K562 (cell line): ENCODE results near the gene CCDC117. TPM values are rescaled to one million over a fixed set of nuclear protein-coding genes. Genes with fewer than 3 reads are reported as not detected.

Experiments used
- ATAC-seq: fragments of 200-7000 bp; cut with Tn5 transposase; 3 replicates; pipeline ENCODE4 v1.9.1; 2020; ENCODE audit warnings: moderate library complexity
- BruUV-seq: library from RNA; stranded (reverse); fragments of 400-500 nt; replicated peaks from 2 replicates; lab custom pipeline; 2021; lab: Mats Ljungman, UMichigan
- CTCF ChIA-PET: fragments of 300-600 bp; formaldehyde crosslinking; extraction: SDS; loops from one replicate; lab custom pipeline; 2021; ENCODE audit warnings: low intra/inter-chr PET ratio; lab: Yijun Ruan, JAX
- POLR2A ChIA-PET: fragments of 300-600, 350-650 bp; sonication (Branson Sonifier 250); formaldehyde crosslinking; extraction: SDS; loops from one replicate; lab custom pipeline; 2021; ENCODE audit warnings: antibody characterized with exemption, inconsistent platforms; lab: Yijun Ruan, JAX
- DNase-seq, 4 experiments: peaks; one replicate each; pipeline versions ENCODE4 v3.0.0 to v3.0.0-alpha.2; 2011 to 2018; ENCODE audit warnings: low spot score in 3 of 4, mixed read lengths in 3 of 4; ENCODE audit errors: extremely low read depth in 1 of 4
- FAIRE-seq: peaks from 2 replicates; lab custom pipeline; 2011; peaks lifted over from hg19 to GRCh38; lab: Jason Lieb, UNC
- H2AFZ ChIP-seq: 2 replicates; pipeline ENCODE4 v1.6.0; 2011; ENCODE audit warnings: low read depth, low read length, control low read depth, inconsistent platforms
- H3K27ac ChIP-seq: fragments of 200-600 bp; 3 replicates; pipeline ENCODE4 v1.8.0; 2011; ENCODE audit warnings: low read depth, mild to moderate bottlenecking, control low read depth, inconsistent platforms, low read length, moderate library complexity, mixed read lengths; ENCODE audit errors: extremely low read depth
- H3K27me3 ChIP-seq, 2 experiments: fragments of 300-600 bp in 1 of 2; 2 replicates in 1 of 2; 3 replicates in 1 of 2; pipeline versions ENCODE4 v1.6.0 to v1.8.0; 2011; ENCODE audit warnings: inconsistent platforms in 2 of 2, low read length in 2 of 2, mild to moderate bottlenecking in 1 of 2, mixed read lengths in 1 of 2, moderate library complexity in 1 of 2; ENCODE audit not compliant: control insufficient read depth in 2 of 2, insufficient read depth in 2 of 2
- H3K36me3 ChIP-seq: fragments of 300-600 bp; 3 replicates; pipeline ENCODE4 v1.8.0; 2011; ENCODE audit warnings: mild to moderate bottlenecking, low read length, inconsistent platforms; ENCODE audit not compliant: control insufficient read depth, insufficient read depth
- H3K4me1 ChIP-seq, 2 experiments: fragments of 200-600 bp in 1 of 2; replicated peaks in 1 of 2; 2 replicates in 1 of 2; 3 replicates in 1 of 2; pipeline versions ENCODE4 v1.5.1 to v1.8.0; 2011; ENCODE audit warnings: inconsistent platforms in 2 of 2, low read length in 2 of 2, mild to moderate bottlenecking in 1 of 2, mixed read lengths in 1 of 2, moderate library complexity in 1 of 2; ENCODE audit not compliant: control insufficient read depth in 2 of 2, insufficient read depth in 2 of 2
- H3K4me2 ChIP-seq: 2 replicates; pipeline ENCODE4 v1.6.1; 2011; ENCODE audit warnings: low read length, control low read depth, inconsistent platforms, mixed read lengths; ENCODE audit not compliant: insufficient read depth
- H3K4me3 ChIP-seq: fragments of 200-600 bp; sonication (generic), shearing (Covaris generic); 2 replicates; pipeline ENCODE4 v1.5.1; 2016; ENCODE audit warnings: control low read depth, inconsistent platforms
- H3K79me2 ChIP-seq: fragments of 200-600 bp; 3 replicates; pipeline ENCODE4 v1.8.0; 2011; ENCODE audit warnings: low read length, inconsistent platforms; ENCODE audit not compliant: control insufficient read depth, insufficient read depth
- H3K9ac ChIP-seq, 2 experiments: 2 replicates each; pipeline versions ENCODE4 v1.6.0 to v1.6.1; 2011; ENCODE audit warnings: low read depth in 2 of 2, low read length in 2 of 2, control low read depth in 1 of 2, inconsistent platforms in 1 of 2, mild to moderate bottlenecking in 1 of 2, mixed read lengths in 1 of 2; ENCODE audit not compliant: insufficient read depth in 1 of 2
- H3K9me1 ChIP-seq: one replicate; pipeline ENCODE4 v1.6.0; 2011; ENCODE audit warnings: inconsistent platforms, mild to moderate bottlenecking, low read length, moderate library complexity; ENCODE audit not compliant: control insufficient read depth, insufficient read depth
- H3K9me3 ChIP-seq: replicated peaks from 2 replicates; pipeline ENCODE4 v1.5.1; 2011; ENCODE audit warnings: low read depth, low read length, inconsistent platforms; ENCODE audit not compliant: control insufficient read depth, insufficient read depth
- H4K20me1 ChIP-seq: replicated peaks from 2 replicates; pipeline ENCODE4 v1.6.1; 2011; ENCODE audit warnings: low read length, inconsistent platforms, mixed read lengths; ENCODE audit not compliant: control insufficient read depth, insufficient read depth
- DACH1 ChIP-seq: fragments of 450-650 bp; IDR thresholded peaks from 2 replicates; pipeline ENCODE4 v1.6.1; 2018; ENCODE audit not compliant: partially characterized antibody
- FOS ChIP-seq: IDR thresholded peaks from 3 replicates; pipeline ENCODE4 v1.6.1; 2011; ENCODE audit not compliant: insufficient read length; ENCODE audit errors: extremely low read depth
- NFYB ChIP-seq: IDR thresholded peaks from 2 replicates; pipeline ENCODE4 v1.6.1; 2011; ENCODE audit warnings: mild to moderate bottlenecking, moderate library complexity; ENCODE audit not compliant: insufficient read length; ENCODE audit errors: extremely low read depth
- NR4A1 ChIP-seq, 2 experiments: fragments of 250-450 bp in 1 of 2; fragments of 450-650 bp in 1 of 2; sonication (Bioruptor Pico) in 1 of 2; IDR thresholded peaks; 2 replicates each; pipeline versions ENCODE4 v1.4.0 to v1.6.1; 2016 to 2020; ENCODE audit warnings: mild to moderate bottlenecking in 2 of 2, missing compliant biosample characterization in 1 of 2, missing genetic modification characterization in 1 of 2, moderate library complexity in 1 of 2
- RBM25 ChIP-seq: fragments of 200-400 bp; formaldehyde crosslinking; IDR thresholded peaks from 2 replicates; pipeline ENCODE4 v1.6.1; 2018; ENCODE audit warnings: low read length, low read depth, moderate library complexity; ENCODE audit not compliant: severe bottlenecking
- SNIP1 ChIP-seq: fragments of 450-650 bp; IDR thresholded peaks from 2 replicates; pipeline ENCODE4 v1.7.1; 2017; ENCODE audit warnings: low read depth, mild to moderate bottlenecking
- SRF ChIP-seq, 2 experiments: fragments of 250-450, 450-650 bp in 1 of 2; sonication (Bioruptor Pico) in 1 of 2; sonication (generic) in 1 of 2; formaldehyde crosslinking; IDR thresholded peaks; 2 replicates each; pipeline versions ENCODE4 v1.5.0 to v1.5.1; 2020 to 2022; ENCODE audit warnings: mild to moderate bottlenecking in 1 of 2, missing genetic modification reagents in 1 of 2
- TSHZ1 ChIP-seq: fragments of 250-450 bp; sonication (Bioruptor Pico); IDR thresholded peaks from 2 replicates; pipeline ENCODE4 v1.4.0; 2020; ENCODE audit warnings: mild to moderate bottlenecking, moderate library complexity
- ZNF12 ChIP-seq: sonication (generic); formaldehyde crosslinking; IDR thresholded peaks from 2 replicates; pipeline ENCODE4 v1.4.0; 2020; ENCODE audit warnings: mild to moderate bottlenecking, missing genetic modification reagents
- ZNF316 ChIP-seq: fragments of 450-650 bp; IDR thresholded peaks from 2 replicates; pipeline ENCODE4 v1.6.1; 2016
- WGBS: fragments of 100-300 bp; shearing (Covaris generic); methylation state at CpG from one replicate; pipeline ENCODE4 v1.1.6; 2016; ENCODE audit warnings: low coverage, mixed read lengths; ENCODE audit not compliant: insufficient coverage; ENCODE audit errors: missing lambda C conversion rate; 5-methylcytosine and 5-hydroxymethylcytosine counted together
- in situ Hi-C: fragments of 300-500 bp; cut with MboI; formaldehyde crosslinking; loops from 4 replicates; pipeline ENCODE4 v1.15.0; 2018; ENCODE audit warnings: inconsistent platforms, mixed read lengths
- intact Hi-C: fragments of 100-400 bp; cut with micrococcal nuclease; formaldehyde crosslinking; loops from 2 replicates; pipeline ENCODE4 v1.14.2; 2022
- polyA plus RNA-seq, 8 experiments: library from polyadenylated mRNA; depleted of rRNA in 4 of 8; stranded (reverse) in 5 of 8; unstranded in 3 of 8; fragments of >200 nt; fragmentation: Nextera tagmentation in 2 of 8; fragmentation: Illumina TruSeq in 1 of 8; extraction: Ambion mirVana in 2 of 8; extraction: Trizol in 1 of 8; gene quantifications; 2 replicates each; pipeline versions ENCODE4 v1.2.1 to v1.2.3, GENCODE V29; 2011 to 2014; ENCODE audit warnings: inconsistent platforms in 1 of 8, missing spikeins in 1 of 8
- total RNA-seq, 7 experiments: library from RNA; depleted of rRNA in 6 of 7; stranded (reverse); fragments of >200 nt in 6 of 7; fragmentation: Illumina TruSeq in 2 of 7; extraction: Trizol in 2 of 7; gene quantifications; 2 replicates each; pipeline versions ENCODE4 v1.2.1 to v1.2.3, GENCODE V29; 2011 to 2021; ENCODE audit warnings: low replicate concordance in 1 of 7

Gene CCDC117
- total and polyA plus RNA-seq, 9 of the 15 experiments (the other 6 are each of a cell fraction or from before 2014, with no cell fraction given), result 5.7 to 23.3 (median 15.8) TPM

- ATAC-seq, result no peak
- Histone ChIP-seq H3K27me3 (no peaks in the 10 kb centered on the region), H3K9me1 (no peaks in the 10 kb centered on the region), H3K36me3 (0 out of 3 replicates have a peak, but pooled peaks cover 3% of the 10 kb centered on the region), H3K9me3 (no peaks in the 10 kb centered on the region), H2AFZ (peak overlapping the region; percentile 45; the same call in 1 of the 2 replicates), H4K20me1 (no peaks in the 10 kb centered on the region)
- in situ Hi-C loops, result no loop called here
- DNase-seq, result no peak
- CTCF ChIA-PET, result no interaction called here
- TF ChIP-seq NR4A1 (CRISPR knock-in tag; IDR thresholded peaks at IDR 0.05) (no peak), NR4A1 (tag; IDR thresholded peaks at IDR 0.05) (no peak), NFYB (peak; percentile 73), DACH1 (no peak), ZNF12 (CRISPR knock-in tag) (no peak), RBM25 (peak; percentile 39), SRF (CRISPR knock-in tag; IDR thresholded peaks at IDR 0.05) (peak in 1 of 2 experiments; percentile 80; a peak in 2 of 4 replicates), TSHZ1 (CRISPR knock-in tag) (no peak), FOS (peak; percentile 3), ZNF316 (0 out of 2 replicates have a peak, but pooled peaks have one; percentile 42), SNIP1 (no peak)
- TF ChIP-seq, all 486 proteins: peak for 5
- no peak overlapping the region for H3K27ac ChIP-seq
- no peak overlapping the region for H3K4me2 ChIP-seq
- intact Hi-C loops, result no loop called here
- peaks cover 14% of the 10 kb centered on the region for H3K79me2 ChIP-seq
- H3K9ac ChIP-seq, result no peak overlapping the region
- H3K4me3 ChIP-seq, result no peak overlapping the region
- FAIRE-seq, result no peak
- no TSS peak for BruUV-seq
- peaks cover 3% of the 10 kb centered on the region in 2 experiments; a peak in 2 of 5 replicates for H3K4me1 ChIP-seq
- 64% methylated on average over 6 of the region's 6 CpGs for WGBS
- POLR2A ChIA-PET, result no interaction called here
Measured at GRCh38 chr22:28768701-28769393, 3.6 kb upstream of the CCDC117 start.
